CD14-positive monocyte (primary cell): ENCODE data around the gene ZNF740. TPM values are rescaled to one million over a fixed set of nuclear protein-coding genes. Genes with fewer than 3 reads are reported as not detected.

Experiments
- DNase-seq, 3 donors: peaks; one replicate each; pipeline ENCODE4 v3.0.0-alpha.2; 2011 to 2022
- H2AFZ ChIP-seq: 2 replicates; pipeline ENCODE4 v1.6.0; 2012; ENCODE audit warnings: mild to moderate bottlenecking, low read depth, low read length, inconsistent platforms; ENCODE audit not compliant: insufficient read depth, poor library complexity, severe bottlenecking
- H3K27ac ChIP-seq, 2 donors: 1 replicate in 1 of 2; 2 replicates in 1 of 2; pipeline ENCODE4 v1.5.1; 2012 to 2013; ENCODE audit warnings: low read length in 2 of 2, control low read depth in 1 of 2, inconsistent platforms in 1 of 2, low read depth in 1 of 2, mild to moderate bottlenecking in 1 of 2
- H3K27me3 ChIP-seq, 2 donors: one replicate each; pipeline versions ENCODE4 v1.6.0 to v1.6.1; 2011 to 2013; ENCODE audit warnings: low read length in 2 of 2; ENCODE audit not compliant: control insufficient read depth in 2 of 2, insufficient read depth in 2 of 2
- H3K36me3 ChIP-seq, 2 donors: replicated peaks in 1 of 2; 1 replicate in 1 of 2; 2 replicates in 1 of 2; pipeline versions ENCODE4 v1.5.1 to v1.6.1; 2012 to 2013; ENCODE audit warnings: low read length in 2 of 2, control low read depth in 1 of 2, inconsistent platforms in 1 of 2, mild to moderate bottlenecking in 1 of 2; ENCODE audit not compliant: insufficient read depth in 2 of 2, control insufficient read depth in 1 of 2
- H3K4me1 ChIP-seq, 2 donors: 1 replicate in 1 of 2; 2 replicates in 1 of 2; pipeline versions ENCODE4 v1.5.1 to v1.6.1; 2012 to 2013; ENCODE audit warnings: low read length in 2 of 2, control low read depth in 1 of 2, inconsistent platforms in 1 of 2, mild to moderate bottlenecking in 1 of 2, moderate library complexity in 1 of 2; ENCODE audit not compliant: insufficient read depth in 2 of 2, control insufficient read depth in 1 of 2
- H3K4me2 ChIP-seq: replicated peaks from 2 replicates; pipeline ENCODE3; 2012; ENCODE audit warnings: low read length, moderate library complexity, mild to moderate bottlenecking; ENCODE audit not compliant: poor library complexity, severe bottlenecking; ENCODE audit errors: extremely low read depth
- H3K4me3 ChIP-seq, 3 experiments: fragments of 200-600 bp in 1 of 3; sonication (generic) in 1 of 3; replicated peaks in 1 of 3; 1 replicate in 2 of 3; 2 replicates in 1 of 3; pipeline ENCODE4 v1.5.1; 2011 to 2013; ENCODE audit warnings: low read length in 3 of 3, mild to moderate bottlenecking in 3 of 3, control low read depth in 2 of 3, low read depth in 2 of 3, inconsistent platforms in 1 of 3, moderate library complexity in 1 of 3
- H3K79me2 ChIP-seq: 2 replicates; pipeline ENCODE4 v1.6.0; 2012; ENCODE audit warnings: mild to moderate bottlenecking, control low read depth, inconsistent platforms, low read length, moderate library complexity; ENCODE audit not compliant: insufficient read depth
- H3K9ac ChIP-seq: 2 replicates; pipeline ENCODE4 v1.6.0; 2017; ENCODE audit warnings: low read length, mild to moderate bottlenecking; ENCODE audit not compliant: insufficient read depth, poor library complexity, severe bottlenecking
- H3K9me3 ChIP-seq, 2 donors: replicated peaks in 1 of 2; 1 replicate in 1 of 2; 2 replicates in 1 of 2; pipeline versions ENCODE4 v1.5.1 to v1.6.1; 2012 to 2013; ENCODE audit warnings: low read length in 2 of 2, control low read depth in 1 of 2; ENCODE audit not compliant: control insufficient read depth in 1 of 2, insufficient read depth in 1 of 2
- H4K20me1 ChIP-seq: 2 replicates; pipeline ENCODE4 v1.6.0; 2012; ENCODE audit warnings: mild to moderate bottlenecking, low read length, control low read depth, moderate library complexity; ENCODE audit not compliant: insufficient read depth
- H3K27ac Mint-ChIP-seq, 7 donors: one replicate each; pipeline ENCODE4 v1.8.0; 2020; ENCODE audit warnings: mild to moderate bottlenecking in 7 of 7, mixed read lengths in 7 of 7, moderate library complexity in 6 of 7, inconsistent platforms in 2 of 7
- H3K27me3 Mint-ChIP-seq, 3 donors: one replicate each; pipeline ENCODE4 v1.8.0; 2021 to 2022; ENCODE audit warnings: low read depth in 3 of 3, mild to moderate bottlenecking in 3 of 3, mixed read lengths in 3 of 3, moderate library complexity in 3 of 3, inconsistent platforms in 1 of 3
- H3K36me3 Mint-ChIP-seq, 2 donors: one replicate each; pipeline ENCODE4 v1.8.0; 2020; ENCODE audit warnings: mixed read lengths in 2 of 2, inconsistent platforms in 1 of 2, mild to moderate bottlenecking in 1 of 2
- H3K4me1 Mint-ChIP-seq: one replicate; pipeline ENCODE4 v1.8.0; 2020; ENCODE audit warnings: mild to moderate bottlenecking, mixed read lengths
- H3K4me3 Mint-ChIP-seq, 2 donors: one replicate each; pipeline ENCODE4 v1.8.0; 2020; ENCODE audit warnings: mild to moderate bottlenecking in 2 of 2, mixed read lengths in 2 of 2, moderate library complexity in 1 of 2
- H3K9me3 Mint-ChIP-seq, 7 donors: one replicate each; pipeline ENCODE4 v1.8.0; 2020 to 2022; ENCODE audit warnings: mixed read lengths in 7 of 7, mild to moderate bottlenecking in 6 of 7, moderate library complexity in 6 of 7, inconsistent platforms in 2 of 7
- CTCF ChIP-seq: fragments of 200-600 bp; IDR thresholded peaks from one replicate; pipeline ENCODE4 v1.8.0; 2022; ENCODE audit warnings: antibody characterized with exemption, mild to moderate bottlenecking
- WGBS: methylation state at CpG from one replicate; pipeline ENCODE4 v1.1.5; 2013; ENCODE audit warnings: missing lambda C conversion rate; ENCODE audit not compliant: insufficient coverage; 5-methylcytosine and 5-hydroxymethylcytosine counted together
- intact Hi-C, 2 donors: fragments of 100-400 bp; cut with micrococcal nuclease; formaldehyde crosslinking; loops; one replicate each; pipeline versions ENCODE4 v1.15.0 to v1.15.1; 2023
- polyA plus RNA-seq, 3 donors: library from polyadenylated mRNA; depleted of rRNA in 1 of 3; unstranded in 2 of 3; stranded (reverse) in 1 of 3; fragments of 300-500 nt in 2 of 3; fragments of >200 nt in 1 of 3; fragmentation: Illumina TruSeq in 2 of 3; gene quantifications; 1 replicate in 2 of 3; 2 replicates in 1 of 3; pipeline ENCODE4 v1.2.3, GENCODE V29; 2012 to 2021

ZNF740 gene
- polyA plus RNA-seq, 3 donors, result 0.74 to 15.4 (median 1.3) TPM

GRCh38 chr12:53190108-53190729 lies 9.7 kb downstream of the ZNF740 start:
- Histone ChIP-seq H3K9me3 (no peaks in the 10 kb centered on the region), H3K4me2 (no peak overlapping the region), H3K27ac (no peak overlapping the region), H3K36me3 (peaks cover 59 to 90% of the 10 kb centered on the region in 2 donors), H3K9ac (no peak overlapping the region), H2AFZ (no peak overlapping the region), H4K20me1 (peaks cover 33% of the 10 kb centered on the region), H3K4me3 (no peak overlapping the region), H3K27me3 (no peaks in the 10 kb centered on the region), H3K4me1 (no peaks in the 10 kb centered on the region), H3K79me2 (peaks cover 7% of the 10 kb centered on the region)
- H3K27me3 Mint-ChIP-seq, result peaks cover 1 to 4% (median 3%) of the 10 kb centered on the region in 3 donors
- H3K27ac Mint-ChIP-seq, result peak overlapping the region in 1 of 7 donors; percentile 75
- H3K36me3 Mint-ChIP-seq, result peaks cover 75 to 84% of the 10 kb centered on the region in 2 donors
- no peak for DNase-seq
- no peak overlapping the region for H3K4me3 Mint-ChIP-seq
- 85% methylated on average over 8 of the region's 14 CpGs for WGBS
- peaks cover 0 to 2% (median 0%) of the 10 kb centered on the region in 7 donors for H3K9me3 Mint-ChIP-seq
- TF ChIP-seq CTCF, result peak; percentile 62
- intact Hi-C loops, result no loop called here
- H3K4me1 Mint-ChIP-seq, result peaks cover 6% of the 10 kb centered on the region

GRCh38 chr12:53191096-53191884 lies 10.8 kb downstream of the ZNF740 start:
- H3K4me1 ChIP-seq, result no peaks in the 10 kb centered on the region
- DNase-seq, result no peak
- Mint-ChIP-seq H3K27ac (peak overlapping the region in 1 of 7 donors; percentile 71), H3K36me3 (peaks cover 74 to 84% of the 10 kb centered on the region in 2 donors), H3K9me3 (peaks cover 0 to 2% (median 0%) of the 10 kb centered on the region in 7 donors), H3K27me3 (peaks cover 3 to 6% (median 4%) of the 10 kb centered on the region in 3 donors), H3K4me3 (no peak overlapping the region), H3K4me1 (peaks cover 6% of the 10 kb centered on the region)
- no peaks in the 10 kb centered on the region for H3K79me2 ChIP-seq
- no peak overlapping the region for H3K27ac ChIP-seq
- no peaks in the 10 kb centered on the region for H3K27me3 ChIP-seq
- no peak overlapping the region for H3K4me2 ChIP-seq
- 96% methylated on average over 9 of the region's 11 CpGs for WGBS
- intact Hi-C loops, result no loop called here
- no peak for TF ChIP-seq CTCF
- no peak overlapping the region for H3K4me3 ChIP-seq
- H3K9ac ChIP-seq, result no peak overlapping the region
- H3K36me3 ChIP-seq, result peaks cover 55 to 90% of the 10 kb centered on the region in 2 donors
- no peak overlapping the region for H2AFZ ChIP-seq
- H3K9me3 ChIP-seq, result no peaks in the 10 kb centered on the region
- peaks cover 25% of the 10 kb centered on the region for H4K20me1 ChIP-seq
